Stomach (tissue), 9 donors: ENCODE measurements around the gene LMAN1. TPM values are rescaled to one million over a fixed set of nuclear protein-coding genes. Genes with fewer than 3 reads are reported as not detected.

Experiments
- DNase-seq, 2 donors: peaks; one replicate each; pipeline versions ENCODE4 v3.0.0 to v3.0.0-alpha.2; 2013 to 2019
- H3K27ac ChIP-seq, 5 donors: fragments of 200-600 bp in 4 of 5; sonication (generic) in 4 of 5; one replicate each; pipeline ENCODE4 v1.5.1; 2013 to 2019; ENCODE audit warnings: mild to moderate bottlenecking in 1 of 5, moderate library complexity in 1 of 5
- H3K27me3 ChIP-seq, 3 donors: fragments of 200-600 bp; sonication (generic); one replicate each; pipeline ENCODE4 v1.5.1; 2017 to 2019; ENCODE audit warnings: mixed run types in 1 of 3
- H3K36me3 ChIP-seq, 4 donors: fragments of 200-600 bp; sonication (generic); 1 replicate in 3 of 4; 2 replicates in 1 of 4; pipeline ENCODE4 v1.5.1; 2016 to 2019
- H3K4me1 ChIP-seq, 4 donors: fragments of 200-600 bp; sonication (generic); one replicate each; pipeline ENCODE4 v1.5.1; 2016 to 2019
- H3K4me3 ChIP-seq, 4 donors: fragments of 200-600 bp; sonication (generic) in 3 of 4; one replicate each; pipeline ENCODE4 v1.5.1; 2016 to 2019; ENCODE audit warnings: mild to moderate bottlenecking in 1 of 4
- H3K9me3 ChIP-seq, 4 donors: fragments of 200-600 bp; sonication (generic); one replicate each; pipeline ENCODE4 v1.5.1; 2016 to 2019
- EP300 ChIP-seq: sonication (generic); formaldehyde crosslinking; IDR thresholded peaks from one replicate; pipeline ENCODE4 v1.6.1; 2017; ENCODE audit warnings: antibody characterized with exemption
- POLR2A ChIP-seq, 4 donors: fragments of 450-650 bp; IDR thresholded peaks; one replicate each; pipeline ENCODE4 v1.6.1; 2016; ENCODE audit warnings: antibody characterized with exemption in 4 of 4, control low read depth in 2 of 4, mild to moderate bottlenecking in 1 of 4, moderate library complexity in 1 of 4
- POLR2AphosphoS5 ChIP-seq, 3 donors: sonication (generic); formaldehyde crosslinking; IDR thresholded peaks; one replicate each; pipeline ENCODE4 v1.6.1; 2016; ENCODE audit warnings: antibody characterized with exemption in 3 of 3
- WGBS, 5 donors: extraction: QIAGEN DNeasy Blood & Tissue Kit in 3 of 5; methylation state at CpG; one replicate each; pipeline versions ENCODE4 v1.1.5 to v1.1.7; 2013 to 2018; 5-methylcytosine and 5-hydroxymethylcytosine counted together
- intact Hi-C: fragments of 100-400 bp; cut with DNase I; formaldehyde crosslinking; loops from one replicate; pipeline ENCODE4 v1.15.1; 2023; ENCODE audit warnings: low total_unique reads
- polyA plus RNA-seq, 3 donors: library from polyadenylated mRNA; stranded (reverse); fragments of 200-250 nt; gene quantifications; one replicate each; pipeline ENCODE4 v1.2.3, GENCODE V29; 2013
- total RNA-seq, 5 donors: library from RNA; depleted of rRNA; stranded (reverse); fragments of >200 nt; gene quantifications; one replicate each; pipeline versions ENCODE4 v1.1.0 to v1.2.3, GENCODE V29; 2014 to 2016
- TF ChIP-seq, protein P1 (sequence below), 7 experiments: fragments of 450-650 bp in 4 of 7; fragments of 200-600 bp in 3 of 7; sonication (generic) in 3 of 7; IDR thresholded peaks; one replicate each; pipeline ENCODE4 v1.5.1; 2016 to 2019; ENCODE audit warnings: antibody characterized with exemption in 7 of 7, control low read depth in 2 of 7, mild to moderate bottlenecking in 1 of 7
- donor health status: healthy with polysubstance abuse.
- donor health status: Bipolar disorder and iron deficiency.
- donor health status: healthy.

Gene LMAN1
- total and polyA plus RNA-seq, 8 donors, result 9.9 to 258 (median 26.6) TPM

DNA sequence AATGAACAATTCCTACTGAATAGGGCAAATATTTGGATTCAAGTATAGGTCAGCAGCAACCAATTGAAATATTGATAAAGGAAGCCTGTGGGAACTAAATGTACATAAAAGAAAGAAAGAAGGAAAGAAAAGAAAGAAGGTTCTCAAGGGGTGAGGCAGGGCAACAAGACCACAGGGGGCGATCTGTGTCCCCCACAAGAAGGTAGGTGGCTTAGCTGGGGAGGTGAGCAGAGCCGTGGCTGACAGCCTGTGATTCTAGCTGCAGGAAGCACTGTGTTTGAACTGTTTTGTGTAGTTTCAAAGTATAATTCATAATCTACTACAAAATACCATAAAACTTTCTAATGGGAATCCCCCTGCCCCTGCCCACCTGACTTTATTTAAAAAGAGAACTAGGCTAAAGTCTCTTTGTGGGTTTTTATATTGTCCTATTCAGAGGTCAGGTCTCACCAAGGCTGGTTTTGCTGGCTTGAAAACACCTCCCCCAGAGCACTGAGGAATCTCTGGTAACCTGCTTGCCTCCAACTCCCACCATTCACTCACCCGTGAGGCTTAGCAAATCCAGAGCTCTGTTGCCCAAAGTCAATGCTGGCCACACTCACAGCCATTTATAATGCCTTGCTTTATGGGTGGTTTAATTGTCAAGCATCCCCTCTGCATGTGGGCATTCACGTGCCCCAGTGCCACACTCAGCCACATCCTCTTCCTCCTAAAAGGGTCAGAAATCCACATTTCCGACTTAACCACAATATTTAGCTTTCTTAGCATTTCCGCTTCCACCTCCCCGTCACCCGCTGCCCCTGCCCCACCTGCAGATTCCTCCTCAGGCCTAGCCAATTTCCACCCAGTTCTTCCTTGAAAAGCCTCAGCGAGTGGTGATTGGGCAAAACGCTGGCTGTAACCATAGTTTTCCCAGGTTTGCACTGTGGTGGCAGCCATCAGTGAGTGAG, 36.4 kb upstream of the LMAN1 start:
- no peak for TF ChIP-seq POLR2A (IDR thresholded peaks at IDR 0.05)
- Histone ChIP-seq H3K4me1 (peaks cover 0 to 22% (median 9%) of the 10 kb centered on the region in 4 donors), H3K27ac (peak overlapping the region in 2 of 5 donors; percentile 23 to 57), H3K36me3 (no peaks in the 10 kb centered on the region), H3K4me3 (no peak overlapping the region), H3K27me3 (peaks cover 0 to 6% (median 0%) of the 10 kb centered on the region in 3 donors), H3K9me3 (no peaks in the 10 kb centered on the region)
- no peak for DNase-seq
- 47 to 65% (median 57%) methylated on average over 10 of the region's 10 CpGs for WGBS, 5 donors
- intact Hi-C loops, result no loop called here

DNA sequence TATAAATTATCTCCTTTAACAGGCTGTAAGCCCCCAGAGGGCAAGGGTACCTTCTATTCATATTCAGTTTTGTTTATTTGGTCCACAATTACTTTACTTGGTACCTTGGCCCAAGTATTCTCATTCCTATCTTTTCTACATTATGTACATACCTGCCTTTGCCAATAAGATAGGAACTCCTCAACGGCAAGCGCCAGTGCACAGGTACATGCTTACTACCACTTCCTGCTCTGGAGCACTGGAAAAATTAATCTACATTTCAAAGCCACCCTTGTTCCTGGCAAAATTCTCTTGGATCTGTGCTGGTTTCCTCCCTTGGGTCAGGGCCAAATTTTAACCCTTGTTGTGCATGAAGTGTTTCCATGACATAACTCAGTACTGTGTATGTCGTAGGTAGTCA, 34.3 kb upstream of the LMAN1 start:
- intact Hi-C loops, result no loop called here
- peak overlapping the region in 1 of 5 donors; percentile 7 for H3K27ac ChIP-seq
- H3K9me3 ChIP-seq, result no peaks in the 10 kb centered on the region
- H3K4me1 ChIP-seq, result peaks cover 0 to 22% (median 9%) of the 10 kb centered on the region in 4 donors
- H3K4me3 ChIP-seq, result no peak overlapping the region
- WGBS, 5 donors, result 18 to 60% (median 34%) methylated on average over 3 of the region's 3 CpGs
- H3K36me3 ChIP-seq, result no peaks in the 10 kb centered on the region
- TF ChIP-seq POLR2AphosphoS5 (IDR thresholded peaks at IDR 0.05) (peak in 1 of 3 donors; percentile 69), POLR2A (IDR thresholded peaks at IDR 0.05) (no peak), EP300 (no peak)
- TF ChIP-seq, protein P1, sequence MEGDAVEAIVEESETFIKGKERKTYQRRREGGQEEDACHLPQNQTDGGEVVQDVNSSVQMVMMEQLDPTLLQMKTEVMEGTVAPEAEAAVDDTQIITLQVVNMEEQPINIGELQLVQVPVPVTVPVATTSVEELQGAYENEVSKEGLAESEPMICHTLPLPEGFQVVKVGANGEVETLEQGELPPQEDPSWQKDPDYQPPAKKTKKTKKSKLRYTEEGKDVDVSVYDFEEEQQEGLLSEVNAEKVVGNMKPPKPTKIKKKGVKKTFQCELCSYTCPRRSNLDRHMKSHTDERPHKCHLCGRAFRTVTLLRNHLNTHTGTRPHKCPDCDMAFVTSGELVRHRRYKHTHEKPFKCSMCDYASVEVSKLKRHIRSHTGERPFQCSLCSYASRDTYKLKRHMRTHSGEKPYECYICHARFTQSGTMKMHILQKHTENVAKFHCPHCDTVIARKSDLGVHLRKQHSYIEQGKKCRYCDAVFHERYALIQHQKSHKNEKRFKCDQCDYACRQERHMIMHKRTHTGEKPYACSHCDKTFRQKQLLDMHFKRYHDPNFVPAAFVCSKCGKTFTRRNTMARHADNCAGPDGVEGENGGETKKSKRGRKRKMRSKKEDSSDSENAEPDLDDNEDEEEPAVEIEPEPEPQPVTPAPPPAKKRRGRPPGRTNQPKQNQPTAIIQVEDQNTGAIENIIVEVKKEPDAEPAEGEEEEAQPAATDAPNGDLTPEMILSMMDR (IDR thresholded peaks at IDR 0.05), result no peak
- peak in 1 of 2 donors; percentile 67 for DNase-seq
- peaks cover 0 to 6% (median 0%) of the 10 kb centered on the region in 3 donors for H3K27me3 ChIP-seq

DNA sequence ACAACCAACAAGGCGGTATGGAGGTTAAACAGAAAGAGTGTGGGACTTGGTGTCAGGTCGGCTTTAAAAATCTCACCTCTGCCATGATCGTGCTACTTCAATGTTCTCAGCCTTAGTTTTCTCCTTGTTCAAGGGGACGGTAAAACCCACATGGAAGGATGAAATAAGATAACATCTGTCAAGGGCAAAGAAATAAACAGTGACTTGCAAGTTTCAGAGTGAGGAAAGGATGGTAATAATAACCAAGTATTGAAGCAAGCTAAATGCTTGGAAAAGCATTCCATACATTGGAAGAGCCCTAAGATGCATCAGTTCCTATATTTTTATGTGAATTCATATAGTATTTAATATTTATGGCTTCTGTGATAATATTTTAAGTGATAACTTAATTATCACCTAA, 29.8 kb upstream of the LMAN1 start:
- Histone ChIP-seq H3K27ac (no peak overlapping the region), H3K9me3 (no peaks in the 10 kb centered on the region), H3K4me3 (no peak overlapping the region), H3K4me1 (peaks cover 0 to 5% (median 1%) of the 10 kb centered on the region in 4 donors), H3K36me3 (no peaks in the 10 kb centered on the region), H3K27me3 (no peaks in the 10 kb centered on the region)
- 59 to 74% (median 66%) methylated on average over 4 of the region's 4 CpGs for whole genome bisulfite sequencing, 5 donors
- TF ChIP-seq EP300 (no peak), POLR2AphosphoS5 (IDR thresholded peaks at IDR 0.05) (no peak), POLR2A (IDR thresholded peaks at IDR 0.05) (no peak)
- TF ChIP-seq, protein P1 (IDR thresholded peaks at IDR 0.05), result no peak
- DNase-seq, result no peak
- intact Hi-C loops, result loop anchor here (10.0 kb wide), 1 partner anchor 74 kb away; the partner anchor contains the start of gene CPLX4

DNA sequence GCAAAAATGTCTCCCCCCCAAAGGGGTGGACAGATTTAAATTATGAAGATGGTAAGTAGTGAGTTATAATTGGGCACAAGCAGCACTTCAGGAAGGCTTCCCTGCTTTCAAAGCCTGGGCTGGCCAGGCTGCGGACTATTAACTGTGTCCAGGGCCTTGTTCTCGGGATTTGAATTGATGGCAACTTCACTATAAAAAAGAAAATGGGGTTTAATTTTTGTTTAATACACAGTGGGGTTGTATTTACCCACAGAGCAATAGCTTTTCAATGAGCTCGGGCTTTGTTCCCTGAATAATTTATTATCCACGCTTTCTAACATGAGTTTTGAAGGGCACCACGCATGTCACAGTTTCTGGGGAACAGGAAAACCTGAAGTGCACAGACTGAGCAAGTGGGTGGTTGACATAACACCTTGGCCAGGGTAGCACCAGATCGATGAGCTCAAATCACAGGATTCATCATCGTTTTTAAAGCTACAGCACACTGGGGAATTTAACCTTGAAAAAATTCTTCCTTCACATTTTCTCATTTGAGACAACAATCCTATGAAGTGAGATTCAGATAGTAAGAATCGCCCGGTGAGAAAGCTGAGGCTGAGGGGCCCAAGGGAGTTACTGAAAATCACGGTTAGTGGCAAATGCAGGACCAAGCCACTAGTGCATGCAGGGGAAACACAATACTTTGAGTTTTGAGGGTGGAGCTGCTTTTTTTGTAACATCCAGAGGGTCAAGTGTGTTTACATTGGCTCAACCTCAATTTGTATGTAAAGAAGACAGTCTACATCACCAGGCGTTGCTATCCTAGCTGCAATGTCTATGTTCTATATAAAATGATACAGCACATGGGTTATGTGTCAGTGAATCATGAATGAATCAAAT, 28.9 kb upstream of the LMAN1 start:
- Histone ChIP-seq H3K4me1 (no peaks in the 10 kb centered on the region), H3K27me3 (no peaks in the 10 kb centered on the region), H3K27ac (no peak overlapping the region), H3K4me3 (no peak overlapping the region), H3K9me3 (no peaks in the 10 kb centered on the region), H3K36me3 (no peaks in the 10 kb centered on the region)
- WGBS, 5 donors, result 73 to 79% (median 77%) methylated on average over 11 of the region's 11 CpGs
- intact Hi-C loops, result loop anchor here (10.0 kb wide), 1 partner anchor 73 kb away; the partner anchor contains the start of gene CPLX4
- no peak for DNase-seq
- no peak for TF ChIP-seq POLR2A (IDR thresholded peaks at IDR 0.05)
- TF ChIP-seq, protein P1 (IDR thresholded peaks at IDR 0.05), result no peak
- no peak for TF ChIP-seq POLR2AphosphoS5 (IDR thresholded peaks at IDR 0.05)
- TF ChIP-seq EP300, result no peak
